ENCODE measurements around the gene SLC51B.
"Not testable (repeated sequence)": the region's sequence is repeated elsewhere in the genome, so short reads cannot be mapped to it uniquely, and the experiment has no call there.

Gene SLC51B

GRCh38 chr15:65094294-65094995 lies 49.3 kb downstream of the SLC51B start:
- no peak for DNase-seq (ENCODE audit: low read depth)
- H3K4me3 ChIP-seq (ENCODE audit: low read depth, low read length) = no peak overlapping the region

GRCh38 chr15:65095011-65095746 lies 50.0 kb downstream of the SLC51B start:
- no peak for DNase-seq (ENCODE audit: low read depth)
- no peak overlapping the region for H3K4me3 ChIP-seq (ENCODE audit: low read depth, low read length)

DNA sequence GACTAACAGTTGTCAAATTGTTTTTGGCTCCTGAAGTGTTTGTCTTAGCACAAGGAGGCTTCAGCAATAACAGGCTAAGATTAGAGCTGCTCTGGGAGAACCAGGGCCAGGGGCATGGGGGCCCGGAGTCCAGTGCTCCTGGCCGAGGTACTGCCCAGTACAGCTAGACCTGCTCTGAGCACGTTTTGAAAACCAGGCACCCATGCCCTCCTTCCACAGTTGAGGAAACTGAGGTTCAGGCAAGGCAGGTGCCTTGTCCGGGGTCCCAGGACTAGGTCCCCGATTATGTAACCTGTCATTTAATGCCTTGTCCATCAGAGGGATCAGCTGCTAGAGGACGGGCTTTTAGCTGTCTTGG lies 50.5 kb downstream of the SLC51B start:
- H3K4me3 ChIP-seq (ENCODE audit: low read depth, low read length) = no peak overlapping the region
- DNase-seq (ENCODE audit: low read depth) = no peak

- no peak overlapping the region for H3K4me3 ChIP-seq (ENCODE audit: low read depth, low read length)
- DNase-seq (ENCODE audit: low read depth) = no peak
These were observed 51.5 kb downstream of the SLC51B start for GRCh38 chr15:65096481-65097385.

DNA sequence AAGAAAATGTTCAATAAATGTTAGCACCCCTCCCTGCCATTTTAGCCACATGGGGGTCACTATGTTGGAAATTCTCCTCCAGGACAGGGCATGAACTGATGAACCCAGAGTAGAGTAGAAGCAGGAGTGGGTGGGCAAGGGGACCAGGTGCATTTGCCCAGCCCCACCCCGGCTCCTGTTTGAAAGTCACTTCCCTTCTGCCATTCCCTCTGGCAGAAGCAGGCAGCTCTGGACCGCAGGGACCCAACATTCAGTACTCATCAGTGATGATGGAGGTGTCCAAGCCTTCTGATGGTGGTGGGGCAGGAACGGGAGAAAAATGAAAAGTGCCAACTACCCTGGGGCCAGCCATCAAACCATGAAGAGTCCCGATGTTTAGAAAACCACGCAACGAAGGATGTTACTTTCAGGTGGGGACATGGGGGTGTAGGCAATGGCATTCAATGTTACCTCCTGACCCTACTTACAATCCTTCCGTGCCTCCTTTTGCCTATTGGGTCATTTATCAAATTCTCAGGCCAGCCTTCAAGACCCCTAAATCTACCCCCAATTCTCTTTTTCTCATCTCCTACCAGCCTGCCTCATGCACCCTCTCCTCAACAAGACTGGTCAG lies 52.6 kb downstream of the SLC51B start:
- no peak for DNase-seq (ENCODE audit: low read depth)
- no peak overlapping the region for H3K4me3 ChIP-seq (ENCODE audit: low read depth, low read length)

- no peak overlapping the region for H3K4me3 ChIP-seq (ENCODE audit: low read depth, low read length)
- DNase-seq (ENCODE audit: low read depth) = no peak
These were observed 54.1 kb downstream of the SLC51B start for GRCh38 chr15:65099336-65099735.

DNA sequence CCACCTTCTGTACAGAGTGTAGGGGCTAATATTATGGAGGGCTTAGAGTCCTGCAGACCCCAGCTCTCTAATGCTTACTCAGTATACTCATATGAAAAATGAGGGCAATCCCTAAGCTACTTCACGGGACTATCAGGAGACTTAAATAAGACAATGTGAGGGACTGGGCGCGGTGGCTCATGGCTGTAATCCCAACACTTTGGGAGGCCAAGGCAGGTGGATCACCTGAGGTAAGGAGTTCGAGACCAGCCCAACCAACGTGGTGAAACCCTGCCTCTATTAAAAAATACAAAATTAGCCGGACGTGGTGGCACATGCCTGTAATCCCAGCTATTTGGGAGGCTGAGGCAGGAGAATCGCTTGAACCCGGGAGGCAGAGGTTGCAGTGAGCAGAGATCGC lies 54.6 kb downstream of the SLC51B start:
- H3K4me3 ChIP-seq (ENCODE audit: low read depth, low read length); DNase-seq (ENCODE audit: low read depth): not testable (repeated sequence)

GRCh38 chr15:65100442-65100841 lies 55.3 kb downstream of the SLC51B start:
- H3K4me3 ChIP-seq (ENCODE audit: low read depth, low read length) = no peak overlapping the region
- DNase-seq (ENCODE audit: low read depth) = no peak

DNA sequence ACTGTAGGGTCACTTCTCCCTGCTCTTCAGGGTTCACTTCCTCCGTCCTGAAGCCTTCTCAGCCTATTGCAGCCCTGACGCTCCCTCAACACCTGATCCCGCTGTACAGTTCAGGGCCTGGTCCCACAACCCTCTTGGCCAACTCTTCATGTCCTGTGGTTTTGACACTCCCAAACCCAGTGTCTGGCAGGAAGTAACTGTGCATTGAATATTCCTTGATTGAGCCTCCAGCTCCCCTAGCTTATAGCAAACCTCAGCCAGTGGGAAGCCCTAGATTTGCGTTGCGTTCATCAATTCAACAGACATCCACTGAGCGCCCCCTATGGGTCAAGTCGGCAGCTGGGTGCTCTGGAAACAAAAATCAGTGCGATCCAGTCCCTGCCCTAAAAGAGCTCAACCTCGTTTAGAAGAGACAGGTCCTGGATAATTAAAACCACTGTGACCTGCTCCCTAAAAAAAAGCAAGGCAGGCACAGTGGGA lies 56.3 kb downstream of the SLC51B start:
- DNase-seq (ENCODE audit: low read depth) = no peak
- H3K4me3 ChIP-seq (ENCODE audit: low read depth, low read length) = no peak overlapping the region

DNA sequence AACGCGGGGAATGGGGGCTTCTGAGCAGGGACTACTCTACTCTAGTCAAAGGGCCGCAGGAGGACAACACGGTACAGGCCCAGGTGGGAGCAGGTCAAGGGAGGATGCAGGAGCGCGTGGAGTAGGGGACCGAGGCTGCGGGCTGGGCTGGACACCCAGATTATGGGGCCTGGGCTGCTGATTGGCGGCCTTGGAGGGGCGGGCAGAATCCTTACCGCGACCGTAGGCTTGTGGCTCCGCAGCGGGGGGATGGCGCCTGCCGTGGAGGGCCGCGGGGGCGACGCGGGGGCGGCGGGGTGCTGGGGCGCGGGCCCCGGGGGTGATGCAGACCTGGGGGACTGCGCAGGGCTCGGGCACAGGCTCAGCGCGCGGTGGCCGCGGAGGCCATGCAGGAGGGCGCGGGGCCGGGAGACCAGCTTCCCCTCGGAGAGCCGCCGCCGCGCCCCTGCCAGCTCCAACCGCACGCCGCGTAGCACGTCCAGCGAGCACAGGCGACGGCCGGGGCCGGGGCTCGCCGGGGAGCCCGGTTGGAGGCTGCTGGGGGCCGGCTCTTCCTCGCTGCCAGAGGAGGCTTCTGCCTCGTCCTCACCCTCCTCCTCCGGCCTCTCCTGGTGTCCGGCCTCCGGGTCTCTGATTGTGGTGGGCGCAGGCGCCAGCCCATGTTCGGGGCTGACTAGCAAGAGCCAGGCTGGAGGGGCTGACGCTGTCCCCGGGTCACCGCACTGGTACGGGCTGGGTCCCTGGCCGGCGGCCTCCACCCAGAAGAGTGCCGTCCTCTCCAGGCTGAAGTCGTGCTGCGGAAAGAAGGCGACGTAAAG lies 56.9 kb downstream of the SLC51B start:
- no peak overlapping the region for H3K4me3 ChIP-seq (ENCODE audit: low read depth, low read length)
- DNase-seq (ENCODE audit: low read depth) = no peak

DNA sequence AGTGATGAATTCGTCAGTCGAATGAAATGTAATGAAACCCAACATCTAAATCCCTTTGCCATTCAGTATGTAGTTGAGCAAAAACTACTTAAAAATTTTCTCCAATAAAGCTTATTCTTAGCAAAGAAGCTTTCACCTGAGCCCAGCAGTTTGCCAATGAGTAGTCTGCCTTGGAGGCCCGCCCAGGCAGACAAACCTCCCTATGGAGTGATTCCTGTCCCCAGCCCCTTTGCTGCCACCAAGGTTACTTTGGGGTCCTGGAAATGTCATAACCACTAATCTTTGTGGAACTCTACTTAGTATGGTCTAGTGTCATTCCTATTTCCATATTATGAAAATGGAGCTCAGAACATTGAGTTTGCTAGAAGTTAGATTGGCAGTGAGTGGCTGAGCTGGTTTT lies 57.7 kb downstream of the SLC51B start:
- H3K4me3 ChIP-seq (ENCODE audit: low read depth, low read length) = no peak overlapping the region
- no peak for DNase-seq (ENCODE audit: low read depth)

Data from skeletal muscle cell (primary cell).